Activated T-helper 1 cell treated with anti-CD3 and anti-CD28 coated beads, Interleukin-12 subunit alpha, Interleukin-12 subunit beta, Interleukin-2, Interleukin-4 antibody, amounts not matched to agents 30 ng/mL and 10 ng/mL and 1 ng/mL, durations not matched to agents 14 hours and 24 hours and 36 hours (primary cell): ENCODE data around the gene TPRA1. TPM values are rescaled to one million over a fixed set of nuclear protein-coding genes. Genes with fewer than 3 reads are reported as not detected.

Experiments used
- DNase-seq: peaks from one replicate; pipeline ENCODE4 v3.0.0; 2021; ENCODE audit warnings: low spot score
- H3K27ac Mint-ChIP-seq: one replicate; pipeline ENCODE4 v1.8.0; 2021; ENCODE audit warnings: mild to moderate bottlenecking, mixed read lengths
- H3K27me3 Mint-ChIP-seq: one replicate; pipeline ENCODE4 v1.8.0; 2022; ENCODE audit warnings: mild to moderate bottlenecking, moderate library complexity, mixed read lengths; ENCODE audit not compliant: insufficient read depth
- H3K36me3 Mint-ChIP-seq: one replicate; pipeline ENCODE4 v1.8.0; 2021; ENCODE audit warnings: low read depth, mixed read lengths
- H3K4me1 Mint-ChIP-seq: one replicate; pipeline ENCODE4 v1.8.0; 2021; ENCODE audit warnings: low read depth, mixed read lengths
- H3K4me3 Mint-ChIP-seq: one replicate; pipeline ENCODE4 v1.8.0; 2021; ENCODE audit warnings: mild to moderate bottlenecking, moderate library complexity, mixed read lengths
- H3K9me3 Mint-ChIP-seq: one replicate; pipeline ENCODE4 v1.8.0; 2021; ENCODE audit warnings: mixed read lengths
- intact Hi-C: fragments of 100-400 bp; cut with micrococcal nuclease; formaldehyde crosslinking; loops from one replicate; pipeline ENCODE4 v1.15.1; 2024
- total RNA-seq: library from RNA; stranded (reverse); gene quantifications from 2 replicates; pipeline ENCODE4 v1.2.3, GENCODE V29; 2022

Gene TPRA1
- 37.2 and 41.3 TPM in 2 replicates for total RNA-seq

DNA sequence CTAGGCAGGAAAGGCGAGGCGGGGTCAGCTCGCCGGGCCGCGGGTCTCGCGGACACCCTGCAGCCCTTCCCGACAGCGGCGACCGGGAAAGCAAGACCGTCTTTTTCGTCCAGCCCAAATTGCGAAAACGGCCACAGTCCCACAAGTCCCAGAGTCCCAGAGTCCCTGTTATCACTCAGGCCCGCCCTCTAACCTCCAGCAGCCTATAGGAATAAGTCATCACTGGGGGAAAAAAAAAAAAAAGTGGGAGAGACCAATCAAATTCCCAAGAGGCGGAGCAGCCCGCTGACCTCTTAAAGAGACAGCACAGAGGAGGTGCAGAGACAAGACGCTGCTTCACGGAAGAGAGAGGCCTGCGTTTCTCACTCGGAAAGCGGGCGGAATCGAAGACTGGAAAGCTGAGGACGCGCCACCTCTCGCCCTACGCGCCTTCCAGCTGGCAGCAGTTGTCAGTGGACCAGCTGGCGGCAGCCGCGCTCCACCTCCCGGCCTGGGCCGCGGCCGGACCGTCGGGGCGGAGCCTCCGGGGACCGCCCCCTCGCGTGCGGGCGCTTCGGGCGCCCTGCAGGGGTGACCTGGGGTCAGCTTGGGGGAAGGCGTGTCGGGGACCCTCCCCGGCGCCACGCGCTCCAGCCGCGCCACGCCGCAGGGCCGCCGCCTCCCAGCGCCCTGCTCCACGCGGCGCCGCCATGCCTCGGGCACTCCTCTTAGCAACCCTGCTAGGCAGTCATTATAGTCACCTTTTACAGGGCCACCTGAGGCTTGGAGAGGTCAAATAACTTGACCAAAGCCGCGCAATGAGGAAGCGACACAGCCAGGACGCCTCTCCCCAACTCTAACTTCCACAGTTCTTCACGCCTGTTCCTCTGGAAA lies at the start of gene TPRA1:
TPRA1 (minus strand) TSS at position 141 of the 873 bp plus-strand sequence. CDS start 10,587 bp downstream, outside the sequence.
- DNase-seq = peak; percentile 81
- no peaks in the 10 kb centered on the region for H3K9me3 Mint-ChIP-seq
- H3K36me3 Mint-ChIP-seq = no peaks in the 10 kb centered on the region
- peak within 1 kb of the TSS; percentile 91 for H3K4me3 Mint-ChIP-seq
- H3K4me1 Mint-ChIP-seq = peaks cover 22% of the 10 kb centered on the region
- H3K27ac Mint-ChIP-seq = peak within 1 kb of the TSS; percentile 97
- H3K27me3 Mint-ChIP-seq = no peaks in the 10 kb centered on the region
- intact Hi-C loops = loop anchor here (1.0 to 10.0 kb wide), 13 partner anchors 7 to 1994 kb away; partner anchors contain the start of genes ABTB1, CHCHD6, MCM2 and OSBPL11

DNA sequence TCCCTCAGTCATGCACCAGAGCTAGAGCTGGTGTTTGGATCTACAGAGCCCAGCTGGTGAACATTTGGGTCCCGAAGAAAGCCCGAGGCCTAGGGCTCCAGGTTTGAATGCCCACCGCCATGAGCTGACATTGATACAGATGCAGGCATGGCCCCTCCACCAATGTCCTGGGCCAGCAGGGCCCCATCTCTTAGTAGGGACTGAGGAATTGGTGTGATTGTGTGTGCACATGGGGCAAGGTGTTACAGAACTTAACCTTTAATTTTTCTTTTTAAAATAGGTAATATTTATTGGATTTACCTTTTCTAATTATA lies 49.5 kb upstream of the TPRA1 start:
- H3K27me3 Mint-ChIP-seq = peaks cover 2% of the 10 kb centered on the region
- intact Hi-C loops = no loop called here
- no peak overlapping the region for H3K4me3 Mint-ChIP-seq
- H3K9me3 Mint-ChIP-seq = no peaks in the 10 kb centered on the region
- DNase-seq = no peak
- H3K36me3 Mint-ChIP-seq = no peaks in the 10 kb centered on the region
- no peak overlapping the region for H3K27ac Mint-ChIP-seq
- peaks cover 15% of the 10 kb centered on the region for H3K4me1 Mint-ChIP-seq

DNA sequence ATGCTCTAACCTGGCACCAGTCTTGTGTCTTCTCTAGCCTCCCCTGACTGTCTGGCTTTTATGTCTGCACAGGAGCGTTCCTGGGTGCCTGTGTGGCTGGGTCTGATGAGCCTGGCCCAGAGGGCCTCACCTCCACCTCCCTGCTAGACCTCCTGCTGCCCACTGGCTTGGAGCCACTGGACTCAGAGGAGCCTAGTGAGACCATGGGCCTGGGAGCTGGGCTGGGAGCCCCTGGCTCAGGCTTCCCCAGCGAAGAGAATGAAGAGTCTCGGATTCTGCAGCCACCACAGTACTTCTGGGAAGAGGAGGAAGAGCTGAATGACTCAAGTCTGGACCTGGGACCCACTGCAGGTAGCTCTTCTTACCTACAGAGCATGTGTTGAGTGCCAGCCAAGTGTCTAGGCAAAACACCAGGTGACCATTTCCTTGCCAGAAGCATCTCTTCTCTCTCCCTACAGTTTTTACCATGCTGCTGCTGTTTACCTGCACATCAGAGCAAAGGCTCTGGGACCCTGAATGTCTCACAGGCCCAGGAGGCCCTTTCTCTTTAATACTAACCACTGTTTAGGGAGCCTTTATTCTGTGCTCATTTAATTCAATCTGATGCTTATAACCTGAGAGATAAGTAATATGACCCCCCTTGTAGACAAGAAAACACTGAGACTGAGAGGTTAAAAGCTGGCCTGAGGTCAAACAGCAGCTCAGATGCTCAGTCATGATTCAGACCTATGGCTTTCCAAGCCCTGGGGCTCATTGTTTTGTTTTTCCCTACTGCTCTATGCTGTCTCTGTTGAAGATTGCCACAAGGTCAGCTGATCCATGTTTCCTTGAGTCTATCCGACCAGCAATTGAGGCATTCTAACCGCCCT lies 48.9 kb upstream of the TPRA1 start:
- DNase-seq = no peak
- H3K36me3 Mint-ChIP-seq = no peaks in the 10 kb centered on the region
- intact Hi-C loops = no loop called here
- H3K9me3 Mint-ChIP-seq = no peaks in the 10 kb centered on the region
- peaks cover 15% of the 10 kb centered on the region for H3K4me1 Mint-ChIP-seq
- no peak overlapping the region for H3K27ac Mint-ChIP-seq
- no peak overlapping the region for H3K4me3 Mint-ChIP-seq
- peaks cover 2% of the 10 kb centered on the region for H3K27me3 Mint-ChIP-seq

DNA sequence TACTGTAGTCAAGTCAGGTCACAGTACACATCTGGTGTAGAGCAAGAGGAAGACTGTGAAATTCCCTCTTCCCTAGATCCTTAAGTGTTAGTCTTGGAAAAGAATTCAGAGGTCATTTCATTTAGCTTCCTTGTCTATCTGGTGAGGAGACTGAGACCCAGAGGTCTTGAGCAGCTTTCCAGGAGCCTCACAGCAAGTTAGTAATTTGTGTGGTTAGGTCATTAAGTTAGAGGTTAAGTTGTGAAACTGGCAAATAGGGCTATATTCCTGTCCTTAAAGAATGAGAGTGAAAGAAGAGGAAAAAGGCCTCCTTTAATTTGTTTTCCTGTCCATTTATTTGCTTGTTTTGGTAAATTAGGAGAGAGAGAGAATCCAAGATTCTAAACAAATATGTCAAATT lies 47.4 kb upstream of the TPRA1 start:
- intact Hi-C loops = loop anchor here (2.0 kb wide), 1 partner anchor 35 kb away; the partner anchor contains the start of gene ABTB1
- Mint-ChIP-seq H3K9me3 (no peaks in the 10 kb centered on the region), H3K27me3 (peaks cover 5% of the 10 kb centered on the region), H3K4me1 (peaks cover 15% of the 10 kb centered on the region), H3K4me3 (no peak overlapping the region), H3K27ac (no peak overlapping the region), H3K36me3 (no peaks in the 10 kb centered on the region)
- no peak for DNase-seq

DNA sequence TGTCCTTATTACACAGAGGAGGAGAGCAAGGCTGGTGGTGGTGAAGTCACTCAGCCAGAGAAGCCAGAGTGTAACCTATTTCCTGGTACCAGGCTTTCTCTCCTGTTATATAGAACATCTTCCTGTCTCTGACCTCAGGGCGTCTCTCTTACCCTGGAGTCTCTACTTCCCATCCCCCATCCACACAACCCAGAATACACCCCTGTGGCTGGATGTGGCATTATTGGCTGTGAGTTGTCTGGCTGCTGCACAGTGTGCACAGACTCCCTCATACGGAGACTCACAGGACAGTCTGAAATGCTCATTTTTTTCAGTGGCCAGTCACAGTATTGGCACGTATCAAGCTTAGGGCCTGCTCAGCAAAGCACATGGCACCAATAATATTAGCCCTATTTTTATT lies 47.0 kb upstream of the TPRA1 start:
- Mint-ChIP-seq H3K4me3 (no peak overlapping the region), H3K36me3 (no peaks in the 10 kb centered on the region), H3K27ac (peak overlapping the region; percentile 6), H3K27me3 (peaks cover 5% of the 10 kb centered on the region), H3K4me1 (peaks cover 15% of the 10 kb centered on the region), H3K9me3 (no peaks in the 10 kb centered on the region)
- peak; percentile 59 for DNase-seq
- intact Hi-C loops = loop anchor here (2.0 kb wide), 1 partner anchor 35 kb away; the partner anchor contains the start of gene ABTB1

DNA sequence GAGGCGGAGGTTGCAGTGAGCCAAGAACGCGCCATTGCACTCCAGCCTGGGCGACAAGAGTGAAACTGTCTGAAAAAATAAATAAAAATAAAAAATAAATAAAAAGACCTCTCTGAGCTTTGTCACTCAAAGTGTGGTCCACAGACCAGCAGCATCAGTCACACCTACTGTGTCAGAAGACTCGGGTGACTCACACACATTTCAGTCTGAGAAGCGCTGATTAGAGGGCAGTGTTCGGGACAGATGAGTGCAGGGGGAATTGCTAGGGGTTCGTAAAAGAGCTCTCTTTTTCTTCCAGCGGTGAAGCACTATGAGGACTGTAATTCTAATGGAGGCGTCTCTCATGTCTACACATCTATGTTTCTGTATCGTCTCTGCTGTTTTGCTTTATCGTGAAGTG lies 44.1 kb upstream of the TPRA1 start:
- peaks cover 21% of the 10 kb centered on the region for H3K27me3 Mint-ChIP-seq
- H3K4me3 Mint-ChIP-seq = no peak overlapping the region
- no peaks in the 10 kb centered on the region for H3K9me3 Mint-ChIP-seq
- H3K27ac Mint-ChIP-seq = no peak overlapping the region
- intact Hi-C loops = no loop called here
- no peaks in the 10 kb centered on the region for H3K36me3 Mint-ChIP-seq
- peaks cover 28% of the 10 kb centered on the region for H3K4me1 Mint-ChIP-seq
- no peak for DNase-seq

DNA sequence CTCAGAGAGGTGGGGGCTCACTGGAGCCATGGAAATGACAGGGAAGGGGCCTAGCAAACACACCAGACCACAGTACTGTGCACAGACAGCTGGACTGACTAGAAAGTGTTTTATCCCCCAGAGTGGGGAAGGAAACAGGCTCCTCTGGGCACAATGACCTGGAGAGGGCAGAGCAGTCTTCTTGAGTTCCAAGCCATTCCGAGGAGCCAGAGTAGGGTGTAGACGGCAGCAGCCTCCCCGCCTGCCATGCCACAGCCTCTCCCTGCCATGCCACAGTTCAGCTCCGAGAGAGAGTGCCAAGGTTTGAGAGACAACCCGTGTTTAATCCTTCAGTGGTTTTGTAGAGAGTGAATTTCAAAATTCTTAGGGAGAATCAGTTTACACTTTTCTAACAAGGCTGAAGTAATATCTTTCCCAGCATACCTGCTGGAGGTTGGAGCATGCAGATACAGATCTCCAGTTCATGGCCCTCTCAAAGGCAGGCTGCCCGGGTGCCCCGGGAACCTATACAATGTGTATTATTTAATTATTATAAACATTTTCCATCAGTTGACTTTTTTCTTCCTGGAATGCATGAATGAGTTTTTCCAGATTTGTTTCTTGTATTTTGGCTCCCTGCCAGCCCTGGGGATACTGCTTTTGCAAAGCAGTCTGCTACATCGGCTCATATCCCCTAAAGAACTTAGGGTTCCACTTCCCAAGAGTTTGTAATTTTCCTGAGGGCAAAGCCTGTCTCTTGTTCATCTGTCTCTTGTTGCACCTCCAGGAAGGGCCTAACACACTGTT lies 41.7 kb upstream of the TPRA1 start:
- Mint-ChIP-seq H3K4me3 (no peak overlapping the region), H3K36me3 (peaks cover 3% of the 10 kb centered on the region), H3K27ac (no peak overlapping the region), H3K27me3 (peaks cover 38% of the 10 kb centered on the region), H3K9me3 (no peaks in the 10 kb centered on the region), H3K4me1 (peaks cover 20% of the 10 kb centered on the region)
- intact Hi-C loops = no loop called here
- DNase-seq = no peak

DNA sequence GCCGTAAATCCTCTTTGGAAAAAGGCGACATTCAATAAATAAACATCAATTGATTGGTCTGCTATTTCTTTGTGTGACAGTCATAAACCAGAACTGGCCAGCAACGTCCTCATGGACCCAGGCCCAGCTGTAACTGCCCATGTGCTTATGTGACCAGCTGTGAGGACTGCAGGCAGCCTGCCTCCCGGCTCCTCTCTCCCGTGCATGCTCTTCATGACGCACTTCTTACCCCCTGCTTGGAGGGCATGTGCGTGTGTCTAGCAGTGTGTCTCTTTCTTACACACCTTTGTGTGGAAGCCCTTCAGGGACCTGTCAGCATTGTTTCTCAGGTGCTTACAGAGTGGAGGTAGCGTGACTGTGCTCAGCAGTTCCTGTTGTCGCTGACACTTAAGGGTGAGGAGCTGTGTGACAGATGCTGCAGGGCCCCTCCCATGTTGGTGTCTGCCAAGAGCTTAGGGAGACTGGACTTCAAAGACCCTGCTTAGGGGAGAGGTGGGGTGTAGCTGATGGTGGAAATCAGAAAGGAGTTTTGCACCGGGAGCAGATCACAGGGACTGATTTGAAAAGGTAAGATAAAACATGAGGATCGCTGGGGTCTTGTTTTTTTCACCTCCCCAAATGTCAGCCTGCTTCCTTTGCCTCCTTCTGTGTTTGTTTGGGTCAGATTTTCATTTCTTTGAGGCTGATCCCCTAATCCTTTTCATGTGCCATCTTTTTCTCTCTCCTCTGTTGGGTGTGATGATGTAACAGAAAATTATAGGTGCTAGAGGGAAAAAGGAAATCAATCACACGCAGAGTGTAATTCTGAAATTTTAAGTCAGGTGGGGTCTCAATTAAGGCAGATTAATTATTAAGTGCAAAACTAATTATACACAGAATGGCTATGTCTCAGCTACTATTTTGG lies 40.5 kb upstream of the TPRA1 start:
- Mint-ChIP-seq H3K9me3 (no peaks in the 10 kb centered on the region), H3K4me1 (peaks cover 16% of the 10 kb centered on the region), H3K36me3 (peaks cover 3% of the 10 kb centered on the region), H3K4me3 (peak overlapping the region; percentile 56), H3K27ac (no peak overlapping the region), H3K27me3 (peaks cover 48% of the 10 kb centered on the region)
- intact Hi-C loops = no loop called here
- no peak for DNase-seq

DNA sequence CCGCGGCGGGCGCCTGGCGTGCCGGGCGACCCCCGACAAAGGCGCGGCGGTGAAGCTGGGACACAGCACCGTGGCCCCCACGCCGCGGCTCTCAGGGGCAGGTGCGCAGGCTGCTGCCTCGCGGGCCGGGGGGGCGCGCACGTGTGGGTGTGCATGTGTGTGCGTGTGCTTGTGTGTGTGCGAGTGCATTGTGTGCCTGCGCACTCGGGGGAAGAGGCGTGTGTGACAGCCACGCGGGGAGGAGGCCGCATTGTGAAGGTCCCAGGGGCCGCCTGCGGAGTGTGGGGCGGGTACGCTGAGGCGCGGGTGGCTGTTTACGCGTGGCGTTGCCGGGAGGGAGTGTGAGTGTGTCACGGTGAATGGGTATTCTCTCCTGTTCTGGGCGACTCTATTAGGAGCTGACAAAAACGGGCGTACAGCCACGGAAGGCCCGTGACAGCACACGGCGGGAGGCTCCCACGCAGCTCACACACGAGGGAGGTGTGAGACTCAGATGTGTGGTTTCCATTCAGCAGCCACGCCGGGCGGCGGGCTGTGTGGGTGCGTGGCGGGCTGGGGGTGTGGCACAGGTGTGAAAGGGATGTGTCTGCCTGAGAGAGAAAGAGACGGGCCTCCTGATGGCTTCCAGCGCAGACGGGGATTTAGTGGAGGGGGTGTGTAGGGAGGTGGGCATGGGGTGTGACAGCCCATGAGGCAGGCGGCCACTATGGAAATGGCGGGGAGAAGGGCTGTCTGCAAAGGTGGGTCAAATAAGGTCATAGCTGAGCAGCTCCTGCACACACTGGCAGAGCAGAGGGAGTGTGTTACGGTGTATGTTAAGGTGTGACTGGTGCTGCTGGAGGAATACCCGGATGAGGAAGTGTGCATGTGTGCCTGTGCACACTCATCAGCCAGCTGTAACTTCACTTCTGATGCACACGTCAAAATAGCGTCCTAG lies 39.2 kb upstream of the TPRA1 start:
- peak; percentile 9 for DNase-seq
- intact Hi-C loops = loop anchor here (2.0 kb wide), 3 partner anchors 31 to 43 kb away; partner anchors contain the start of genes ABTB1, MCM2 and TPRA1
- peak overlapping the region; percentile 62 for H3K27ac Mint-ChIP-seq
- peaks cover 16% of the 10 kb centered on the region for H3K4me1 Mint-ChIP-seq
- H3K4me3 Mint-ChIP-seq = peak overlapping the region; percentile 83
- no peaks in the 10 kb centered on the region for H3K9me3 Mint-ChIP-seq
- H3K36me3 Mint-ChIP-seq = peaks cover 3% of the 10 kb centered on the region
- H3K27me3 Mint-ChIP-seq = peaks cover 51% of the 10 kb centered on the region

DNA sequence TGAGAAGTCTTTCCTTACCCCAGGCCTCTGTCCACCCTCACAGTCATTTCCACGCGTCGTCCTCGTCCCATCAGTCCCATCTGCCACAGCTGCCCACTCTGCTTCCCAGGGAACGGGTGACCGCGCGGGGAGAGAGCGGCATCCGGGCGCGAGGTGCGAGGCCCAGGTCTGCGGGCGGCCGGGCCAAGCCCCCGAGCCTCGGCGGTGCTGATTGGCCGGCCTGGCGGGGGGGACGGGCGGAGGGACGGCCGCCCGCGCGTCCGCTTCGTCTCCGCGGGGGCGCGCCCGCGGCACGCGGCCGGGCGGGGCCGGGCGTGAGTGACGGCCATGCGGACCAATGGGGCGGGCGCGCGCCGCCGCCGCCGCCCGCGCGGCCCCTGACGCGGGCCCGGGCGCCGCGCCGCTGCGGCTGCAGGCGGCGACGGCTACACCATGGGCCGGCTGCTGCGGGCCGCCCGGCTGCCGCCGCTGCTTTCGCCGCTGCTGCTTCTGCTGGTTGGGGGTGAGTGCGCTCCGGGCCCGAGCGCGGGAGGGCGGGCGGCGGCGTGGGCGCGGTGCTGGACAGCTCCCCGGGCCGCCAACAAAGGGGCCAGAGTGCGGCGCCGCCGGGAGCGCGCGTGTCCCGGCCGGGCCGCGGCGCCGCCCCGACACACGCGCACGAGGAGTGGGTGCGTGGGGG lies 38.4 kb upstream of the TPRA1 start, which contains the start of gene PODXL2:
PODXL2 (plus strand) TSS at position 398 of the 679 bp plus-strand sequence; CDS start at position 433, 35 bp downstream.
- DNase-seq = peak; percentile 12
- Mint-ChIP-seq H3K27me3 (peaks cover 55% of the 10 kb centered on the region), H3K9me3 (no peaks in the 10 kb centered on the region), H3K4me3 (peak within 1 kb of the TSS; percentile 83), H3K36me3 (peaks cover 3% of the 10 kb centered on the region), H3K4me1 (peaks cover 16% of the 10 kb centered on the region), H3K27ac (peak within 1 kb of the TSS; percentile 62)
- intact Hi-C loops = loop anchor here (2.0 kb wide), 3 partner anchors 30 to 44 kb away; partner anchors contain the start of genes ABTB1, MCM2 and TPRA1
